ENCODE results near the gene BTG4.

Gene BTG4

GRCh38 chr11:111465400-111465799, 46.8 kb downstream of the BTG4 start:
- TF ChIP-seq CEBPB (IDR thresholded peaks at IDR 0.05) (no peak), ZBTB7A (IDR thresholded peaks at IDR 0.05; ENCODE audit: low read depth) (no peak), NFIC (IDR thresholded peaks at IDR 0.05) (no peak), YY1 (IDR thresholded peaks at IDR 0.05; ENCODE audit: low read depth) (no peak), TCF12 (IDR thresholded peaks at IDR 0.05; ENCODE audit: low read depth) (no peak), EGR1 (IDR thresholded peaks at IDR 0.05) (no peak), CREB1 (IDR thresholded peaks at IDR 0.05; ENCODE audit: low read depth) (no peak), RAD21 (IDR thresholded peaks at IDR 0.05; ENCODE audit: low read depth) (no peak), TEAD4 (IDR thresholded peaks at IDR 0.05) (no peak), MAX (IDR thresholded peaks at IDR 0.05) (no peak), FOXM1 (IDR thresholded peaks at IDR 0.05; ENCODE audit: borderline replicate concordance, low read depth) (no peak), TAF1 (IDR thresholded peaks at IDR 0.05; ENCODE audit: low read depth) (no peak), EP300 (IDR thresholded peaks at IDR 0.05; ENCODE audit: borderline replicate concordance) (no peak)
- TF ChIP-seq, protein P1, sequence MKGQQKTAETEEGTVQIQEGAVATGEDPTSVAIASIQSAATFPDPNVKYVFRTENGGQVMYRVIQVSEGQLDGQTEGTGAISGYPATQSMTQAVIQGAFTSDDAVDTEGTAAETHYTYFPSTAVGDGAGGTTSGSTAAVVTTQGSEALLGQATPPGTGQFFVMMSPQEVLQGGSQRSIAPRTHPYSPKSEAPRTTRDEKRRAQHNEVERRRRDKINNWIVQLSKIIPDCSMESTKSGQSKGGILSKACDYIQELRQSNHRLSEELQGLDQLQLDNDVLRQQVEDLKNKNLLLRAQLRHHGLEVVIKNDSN (IDR thresholded peaks at IDR 0.05) = no peak

GRCh38 chr11:111463276-111463675, 48.9 kb downstream of the BTG4 start:
- TF ChIP-seq TEAD4 (IDR thresholded peaks at IDR 0.05) (no peak), FOXM1 (IDR thresholded peaks at IDR 0.05; ENCODE audit: borderline replicate concordance, low read depth) (no peak), EP300 (IDR thresholded peaks at IDR 0.05; ENCODE audit: borderline replicate concordance) (no peak), YY1 (IDR thresholded peaks at IDR 0.05; ENCODE audit: low read depth) (no peak), NFIC (IDR thresholded peaks at IDR 0.05) (no peak), TCF12 (IDR thresholded peaks at IDR 0.05; ENCODE audit: low read depth) (no peak), ZBTB7A (IDR thresholded peaks at IDR 0.05; ENCODE audit: low read depth) (no peak)
- TF ChIP-seq, protein P1 (IDR thresholded peaks at IDR 0.05) = no peak

GRCh38 chr11:111462329-111462728, 49.9 kb downstream of the BTG4 start:
- TF ChIP-seq EGR1 (IDR thresholded peaks at IDR 0.05) = no peak
- TF ChIP-seq REST (IDR thresholded peaks at IDR 0.05; ENCODE audit: low read depth) = no peak
- TF ChIP-seq YY1 (IDR thresholded peaks at IDR 0.05; ENCODE audit: low read depth) = no peak
- TF ChIP-seq CEBPB (IDR thresholded peaks at IDR 0.05) = no peak
- no peak for TF ChIP-seq TCF12 (IDR thresholded peaks at IDR 0.05; ENCODE audit: low read depth)

DNA sequence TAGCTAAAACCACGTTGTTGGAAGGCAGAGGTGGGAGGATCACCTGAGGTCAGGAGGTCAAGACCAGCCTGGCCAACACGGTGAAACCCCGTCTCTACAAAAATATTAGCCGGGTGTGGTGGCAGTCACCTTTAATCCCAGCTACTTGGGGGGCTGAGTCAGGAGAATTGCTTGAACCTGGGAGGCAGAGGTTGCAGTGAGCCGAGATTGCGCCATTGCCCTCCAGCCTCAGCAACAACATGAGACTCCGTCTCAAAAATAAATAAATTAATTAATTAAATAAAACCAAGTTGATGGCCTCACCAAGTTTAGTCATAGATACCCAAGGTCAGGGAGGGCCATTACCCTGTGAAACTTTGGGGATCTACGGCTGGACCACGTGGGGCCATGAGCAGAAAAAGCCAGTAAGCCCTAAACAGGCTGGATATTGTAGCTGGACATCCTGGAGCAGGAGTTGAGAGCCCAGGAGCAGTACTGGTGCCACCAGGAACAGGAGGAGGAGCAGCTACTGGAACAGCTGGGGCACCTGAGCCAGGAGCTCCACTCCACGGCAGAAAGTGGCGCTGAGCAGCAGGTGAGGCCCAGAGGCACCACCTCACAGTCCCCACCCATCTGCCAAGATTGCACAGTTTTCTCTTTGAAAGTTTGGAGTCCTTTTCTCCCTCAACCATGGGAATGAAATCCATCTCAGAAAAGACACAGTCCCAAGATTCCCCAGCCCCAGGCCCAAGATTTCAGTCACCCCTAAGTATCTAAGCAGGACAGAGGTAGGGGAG, 50.5 kb downstream of the BTG4 start:
- no peak for TF ChIP-seq CEBPB (IDR thresholded peaks at IDR 0.05)
- no peak for TF ChIP-seq RAD21 (IDR thresholded peaks at IDR 0.05; ENCODE audit: low read depth)
- TF ChIP-seq, protein P1 (IDR thresholded peaks at IDR 0.05) = no peak
- no peak for TF ChIP-seq FOXM1 (IDR thresholded peaks at IDR 0.05; ENCODE audit: borderline replicate concordance, low read depth)
- TF ChIP-seq ZBTB7A (IDR thresholded peaks at IDR 0.05; ENCODE audit: low read depth) = no peak
- no peak for TF ChIP-seq MAX (IDR thresholded peaks at IDR 0.05)
- TF ChIP-seq EP300 (IDR thresholded peaks at IDR 0.05; ENCODE audit: borderline replicate concordance) = no peak
- no peak for TF ChIP-seq TEAD4 (IDR thresholded peaks at IDR 0.05)
- no peak for TF ChIP-seq TCF12 (IDR thresholded peaks at IDR 0.05; ENCODE audit: low read depth)
- TF ChIP-seq TAF1 (IDR thresholded peaks at IDR 0.05; ENCODE audit: low read depth) = no peak
- TF ChIP-seq CREB1 (IDR thresholded peaks at IDR 0.05; ENCODE audit: low read depth) = no peak

DNA sequence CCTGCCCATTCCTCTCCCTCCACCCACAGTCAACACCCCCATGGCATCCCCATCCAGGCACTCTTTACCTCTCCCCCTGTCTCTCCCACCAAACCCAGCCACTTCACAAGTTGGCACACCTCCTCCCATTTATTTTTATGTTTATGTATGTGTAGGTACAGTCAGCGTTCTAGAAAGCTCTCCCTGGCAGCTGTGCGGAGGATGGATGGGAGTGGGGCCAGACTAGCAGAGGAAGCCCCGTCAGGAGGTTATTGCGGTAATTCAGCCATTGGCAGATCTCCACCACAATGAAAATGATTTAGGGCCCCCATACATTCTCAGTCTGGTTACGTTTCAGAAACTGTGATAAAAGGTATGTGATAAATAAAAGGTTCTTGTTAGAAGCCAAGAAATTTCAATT, 51.3 kb downstream of the BTG4 start:
- TF ChIP-seq ZBTB7A (IDR thresholded peaks at IDR 0.05; ENCODE audit: low read depth) (no peak), EP300 (IDR thresholded peaks at IDR 0.05; ENCODE audit: borderline replicate concordance) (no peak), CEBPB (IDR thresholded peaks at IDR 0.05) (no peak), TCF12 (IDR thresholded peaks at IDR 0.05; ENCODE audit: low read depth) (no peak), TAF1 (IDR thresholded peaks at IDR 0.05; ENCODE audit: low read depth) (no peak), REST (IDR thresholded peaks at IDR 0.05; ENCODE audit: low read depth) (no peak), TEAD4 (IDR thresholded peaks at IDR 0.05) (no peak), YY1 (IDR thresholded peaks at IDR 0.05; ENCODE audit: low read depth) (no peak), RAD21 (IDR thresholded peaks at IDR 0.05; ENCODE audit: low read depth) (no peak), EGR1 (IDR thresholded peaks at IDR 0.05) (no peak)
